ENCODE measurements around the gene CPLX3.
A peak's percentile ranks its signal among the peaks of the same experiment; 100 is the strongest.
"Not testable (repeated sequence)": the region's sequence is repeated elsewhere in the genome, so short reads cannot be mapped to it uniquely, and the experiment has no call there.

Gene CPLX3

DNA sequence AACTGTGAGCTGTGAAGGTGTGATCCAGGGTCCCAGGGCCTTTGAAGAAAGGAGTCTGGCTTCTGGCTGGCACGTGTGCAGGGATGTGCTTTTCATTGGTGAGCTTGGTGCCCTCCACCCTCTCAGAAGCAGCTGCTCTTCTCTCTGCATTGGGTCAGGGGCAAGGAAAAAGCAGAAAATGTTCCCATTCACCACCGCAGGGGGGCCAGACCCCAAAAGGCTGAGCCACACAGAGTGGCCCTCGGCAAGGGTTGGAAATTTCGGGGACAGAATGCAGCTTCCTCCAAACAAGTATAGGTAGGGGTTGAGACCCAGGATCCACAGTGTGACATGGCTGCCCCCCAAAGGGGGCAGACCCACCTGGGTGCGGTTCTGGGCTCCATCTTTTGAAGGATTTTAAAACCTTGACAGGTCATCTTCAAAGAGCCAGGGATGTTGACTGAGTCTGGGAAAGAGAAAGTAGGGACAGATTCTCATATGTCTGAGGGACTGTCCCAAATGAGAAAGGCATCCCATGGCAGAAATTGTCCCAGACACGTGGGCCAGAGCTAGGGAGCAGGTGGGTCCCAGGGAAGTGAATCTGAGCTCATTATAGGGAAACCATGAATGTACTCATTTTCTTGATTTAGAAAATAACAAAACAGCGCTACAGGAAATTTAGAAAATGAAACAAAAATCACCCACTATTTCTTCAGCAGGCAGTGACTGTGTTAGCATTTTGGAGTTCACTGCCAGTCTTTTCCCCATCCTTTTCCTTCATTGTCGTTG is 41.8 kb upstream of the CPLX3 start:
- in situ Hi-C loops (cut with HindIII; ENCODE audit: low sequenced_read_pairs), result no loop called here
- no peak for TF ChIP-seq CTCF (IDR thresholded peaks at IDR 0.05; ENCODE audit: low read depth, low read length, missing control alignments)
- no peak overlapping the region for H3K4me3 ChIP-seq (ENCODE audit: low read depth, low read length)
- DNase-seq (ENCODE audit: low read depth), result no peak

DNA sequence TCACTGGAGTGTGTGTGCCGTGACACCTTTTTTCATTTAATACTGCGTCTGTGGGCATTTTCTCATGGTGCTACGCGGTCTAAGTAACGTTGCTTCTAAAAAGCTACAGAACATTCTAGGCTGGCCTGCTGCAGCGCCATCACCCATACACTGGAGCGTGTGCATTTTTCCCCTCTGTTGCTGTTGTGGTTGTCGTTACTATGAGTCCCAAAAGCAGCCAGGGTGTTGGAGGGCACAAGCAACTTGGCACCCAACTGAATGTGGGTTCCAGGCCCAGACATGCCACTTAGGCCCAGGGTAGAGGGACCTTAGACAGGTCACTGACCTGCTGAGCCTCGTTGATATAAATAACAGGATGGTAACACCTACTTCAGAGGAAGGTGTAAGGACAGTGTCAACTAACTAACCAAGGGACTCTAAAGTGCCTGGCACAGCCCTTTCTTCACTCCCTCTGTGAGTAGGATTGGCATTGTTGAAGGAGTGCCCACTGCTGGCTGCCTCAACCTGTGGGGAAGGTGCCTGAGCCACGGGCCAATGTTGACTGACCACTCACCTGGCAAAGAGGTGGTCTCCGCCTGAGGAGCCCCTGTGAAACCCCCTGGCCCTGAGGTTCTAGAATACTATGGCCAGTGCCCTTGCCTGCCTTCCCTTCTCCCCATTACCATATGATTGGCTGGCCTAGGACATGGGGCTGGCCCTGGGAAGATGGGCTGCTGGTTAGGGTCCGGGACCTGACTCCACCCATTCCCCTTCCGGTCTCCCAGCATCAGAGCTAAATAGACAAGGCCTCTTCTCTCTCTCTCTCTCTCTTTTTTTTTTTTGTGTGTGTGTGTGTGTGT is 41.0 kb upstream of the CPLX3 start:
- no peak overlapping the region for H3K4me3 ChIP-seq (ENCODE audit: low read depth, low read length)
- TF ChIP-seq CTCF (IDR thresholded peaks at IDR 0.05; ENCODE audit: low read depth, low read length, missing control alignments), result no peak
- in situ Hi-C loops (cut with HindIII; ENCODE audit: low sequenced_read_pairs), result no loop called here
- DNase-seq (ENCODE audit: low read depth), result no peak

GRCh38 chr15:74786081-74786480 is 40.3 kb upstream of the CPLX3 start:
- in situ Hi-C loops (cut with HindIII; ENCODE audit: low sequenced_read_pairs); DNase-seq (ENCODE audit: low read depth); H3K4me3 ChIP-seq (ENCODE audit: low read depth, low read length): not testable (repeated sequence)

GRCh38 chr15:74786551-74787165 is 39.8 kb upstream of the CPLX3 start:
- in situ Hi-C loops (cut with HindIII; ENCODE audit: low sequenced_read_pairs), result no loop called here
- DNase-seq (ENCODE audit: low read depth), result no peak
- H3K4me3 ChIP-seq (ENCODE audit: low read depth, low read length), result no peak overlapping the region
- no peak for TF ChIP-seq CTCF (IDR thresholded peaks at IDR 0.05; ENCODE audit: low read depth, low read length, missing control alignments)

DNA sequence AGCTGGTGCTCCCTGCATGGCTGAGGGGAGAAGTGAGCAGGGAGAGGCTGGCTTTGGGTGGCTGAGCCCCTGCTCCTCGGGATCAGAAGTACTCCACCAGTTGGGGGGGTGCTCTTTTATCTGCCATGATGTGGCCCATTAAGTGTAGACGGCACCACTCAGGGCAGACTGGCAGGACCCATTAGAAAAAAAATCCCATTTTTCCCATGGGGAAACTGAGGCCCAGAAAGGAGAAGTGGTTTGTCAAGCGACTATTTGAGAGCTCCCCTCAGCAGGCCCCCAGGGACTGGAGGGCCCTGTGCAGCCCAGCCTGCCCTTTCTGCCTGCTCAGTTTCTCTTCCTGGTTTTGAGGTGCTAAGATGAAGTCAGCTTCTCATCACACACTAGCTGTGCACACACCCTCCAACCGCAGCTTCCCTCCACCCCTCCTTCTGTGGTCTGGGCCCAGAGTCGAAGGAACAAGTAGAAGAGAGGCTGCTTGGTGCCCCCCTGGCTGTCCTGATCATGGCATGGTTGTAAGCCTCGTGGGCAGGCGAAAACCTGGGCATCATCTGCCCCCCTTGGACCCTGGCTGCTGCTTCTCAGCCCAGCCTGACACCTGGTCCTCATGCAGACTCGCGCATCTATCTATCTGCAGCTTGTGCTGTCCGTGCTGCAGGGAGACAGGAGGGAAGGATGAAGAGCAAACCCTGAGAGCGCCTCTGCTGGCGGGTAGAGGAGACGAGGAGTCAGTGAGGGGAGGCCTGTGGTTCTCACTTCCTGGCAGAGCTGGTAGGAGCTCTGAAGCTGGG is 39.0 kb upstream of the CPLX3 start:
- TF ChIP-seq CTCF (IDR thresholded peaks at IDR 0.05; ENCODE audit: low read depth, low read length, missing control alignments), result peak; percentile 78
- no peak overlapping the region for H3K4me3 ChIP-seq (ENCODE audit: low read depth, low read length)
- peak; percentile 41 for DNase-seq (ENCODE audit: low read depth)
- in situ Hi-C loops (cut with HindIII; ENCODE audit: low sequenced_read_pairs), result no loop called here

- in situ Hi-C loops (cut with HindIII; ENCODE audit: low sequenced_read_pairs), result no loop called here
- no peak for DNase-seq (ENCODE audit: low read depth)
- H3K4me3 ChIP-seq (ENCODE audit: low read depth, low read length), result no peak overlapping the region
- TF ChIP-seq CTCF (IDR thresholded peaks at IDR 0.05; ENCODE audit: low read depth, low read length, missing control alignments), result no peak
Measured at GRCh38 chr15:74788042-74788682, 38.3 kb upstream of the CPLX3 start.
